NCI-H1694 treated with DMSO at 0.1 percent for 48 hours (cell line): ENCODE measurements around the gene KCNT1.

Experiments used
- DNase-seq: peaks from one replicate; lab custom pipeline; 2025; lab: John Stamatoyannopoulos, UW

The KCNT1 gene

DNA sequence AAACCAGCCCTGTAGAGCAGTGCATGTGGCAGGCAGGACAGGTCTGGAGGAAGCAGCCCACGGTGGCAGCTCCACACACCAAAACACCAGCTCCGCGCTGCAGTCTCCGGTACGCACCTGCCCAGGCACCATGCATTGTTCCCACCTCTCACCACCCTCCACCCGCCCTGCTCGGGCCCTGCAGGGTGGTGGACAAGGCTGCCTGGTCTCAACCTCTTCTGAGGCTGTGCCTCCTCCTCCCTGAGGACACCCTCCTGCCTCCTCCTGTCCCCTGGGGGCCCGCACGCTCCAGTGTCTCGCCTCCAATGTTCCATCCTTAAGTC, 96.2 kb downstream of the KCNT1 start:
- no peak for DNase-seq

DNA sequence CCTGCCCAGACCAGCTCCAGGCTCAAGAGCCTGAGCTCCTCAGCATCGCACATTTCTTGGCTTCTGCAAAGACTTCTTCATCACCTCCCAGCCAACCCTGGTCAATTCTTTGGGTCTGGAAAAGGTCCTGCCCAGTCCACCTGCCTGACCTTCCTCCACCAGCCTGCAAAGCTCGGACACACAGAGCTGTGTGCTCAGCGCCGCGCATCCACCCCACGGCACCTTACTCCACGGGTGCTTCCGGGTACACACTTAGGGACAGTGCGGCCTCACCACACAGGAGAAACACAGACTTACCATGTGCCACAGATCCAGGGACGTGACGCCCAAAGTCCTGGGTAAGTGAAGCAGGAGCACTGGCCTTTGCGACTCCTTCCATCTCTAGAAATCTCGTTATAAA, 97.3 kb downstream of the KCNT1 start:
- no peak for DNase-seq

DNA sequence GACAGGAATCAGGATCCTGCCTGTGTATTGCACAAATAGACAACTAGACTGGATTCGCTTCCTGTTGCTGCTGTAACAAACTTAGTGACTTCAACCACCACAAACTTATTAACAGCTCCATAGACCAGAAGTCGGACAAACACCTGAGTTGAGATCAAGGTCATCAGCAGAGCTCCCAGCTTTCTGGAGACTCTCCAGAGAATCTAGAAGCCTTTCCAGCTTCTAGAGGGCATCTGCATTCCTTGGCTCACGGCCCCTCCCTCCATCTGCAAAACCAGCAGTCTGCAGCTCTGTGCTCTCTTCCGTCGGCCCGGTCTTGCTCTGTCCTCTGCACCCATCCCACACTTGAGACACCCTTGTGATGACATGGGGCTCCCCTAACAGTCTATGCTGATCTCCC, 99.1 kb downstream of the KCNT1 start:
- peak; percentile 1 for DNase-seq

GRCh38 chr9:135802876-135803419, 101.0 kb downstream of the KCNT1 start:
- no peak for DNase-seq

DNA sequence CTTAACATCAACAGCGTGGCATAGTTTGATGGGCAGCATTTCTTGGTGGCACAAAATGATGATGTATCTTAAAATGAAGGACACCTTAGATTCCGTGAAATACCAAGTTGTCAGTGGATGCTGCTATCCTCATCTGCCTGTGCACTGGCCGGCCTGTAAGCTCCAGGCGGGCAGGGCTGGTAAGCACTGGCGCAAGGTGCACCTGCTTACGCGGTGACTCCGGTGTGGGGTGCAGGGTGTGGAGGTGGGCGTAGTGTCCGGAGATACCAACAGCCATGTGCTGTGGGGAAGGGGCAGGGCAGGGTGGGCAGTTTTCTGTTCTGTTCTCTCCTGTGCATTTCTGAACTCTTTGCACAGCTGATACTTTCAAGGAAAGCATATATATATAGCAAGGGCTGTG, 101.5 kb downstream of the KCNT1 start:
- no peak for DNase-seq

GRCh38 chr9:135804581-135805421, 102.8 kb downstream of the KCNT1 start:
- DNase-seq: no peak

- no peak for DNase-seq
Observed at GRCh38 chr9:135805422-135806022, 103.5 kb downstream of the KCNT1 start.

GRCh38 chr9:135809166-135809565, 107.2 kb downstream of the KCNT1 start:
- no peak for DNase-seq

- DNase-seq: no peak
Observed at GRCh38 chr9:135810806-135811575, 109.0 kb downstream of the KCNT1 start.

GRCh38 chr9:135811801-135812200, 109.8 kb downstream of the KCNT1 start:
- DNase-seq: peak; percentile 93

GRCh38 chr9:135812961-135813360, 111.0 kb downstream of the KCNT1 start:
- no peak for DNase-seq

- no peak for DNase-seq
Observed at GRCh38 chr9:135813671-135814290, 111.8 kb downstream of the KCNT1 start.

DNA sequence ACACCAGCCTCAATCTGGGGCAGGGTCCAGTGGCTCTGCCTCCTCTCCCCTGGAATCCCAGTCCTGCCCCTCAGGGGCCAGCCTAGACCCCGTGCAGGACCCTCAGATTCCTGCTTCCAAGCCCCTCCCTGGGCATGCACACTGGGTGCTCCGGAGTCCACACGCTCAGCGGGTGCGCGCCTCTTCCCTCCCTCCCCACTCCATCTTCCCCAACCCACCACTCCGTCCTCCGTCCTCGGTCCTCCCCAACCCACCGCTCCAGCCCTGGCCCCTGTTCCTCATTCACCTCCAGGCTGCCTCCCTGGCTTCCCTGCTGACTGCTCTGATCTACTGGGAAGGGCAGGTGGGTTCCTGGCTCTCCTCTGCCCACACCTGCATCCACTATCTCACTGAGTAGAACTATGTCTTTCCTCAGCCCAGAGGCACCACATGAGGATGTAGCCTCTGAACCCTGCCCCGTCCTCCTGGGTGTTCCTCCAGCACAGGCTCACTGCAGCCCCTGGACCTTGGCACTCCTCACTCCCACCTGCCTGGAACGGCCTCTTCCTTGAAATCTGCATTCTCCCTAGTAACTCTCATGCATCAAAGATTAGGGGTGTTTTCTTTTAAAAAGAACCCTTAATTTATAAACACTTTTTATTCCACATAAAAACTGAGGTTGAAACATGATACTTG, 112.6 kb downstream of the KCNT1 start:
- DNase-seq: no peak

- no peak for DNase-seq
Observed at GRCh38 chr9:135815413-135815812, 113.4 kb downstream of the KCNT1 start.

DNA sequence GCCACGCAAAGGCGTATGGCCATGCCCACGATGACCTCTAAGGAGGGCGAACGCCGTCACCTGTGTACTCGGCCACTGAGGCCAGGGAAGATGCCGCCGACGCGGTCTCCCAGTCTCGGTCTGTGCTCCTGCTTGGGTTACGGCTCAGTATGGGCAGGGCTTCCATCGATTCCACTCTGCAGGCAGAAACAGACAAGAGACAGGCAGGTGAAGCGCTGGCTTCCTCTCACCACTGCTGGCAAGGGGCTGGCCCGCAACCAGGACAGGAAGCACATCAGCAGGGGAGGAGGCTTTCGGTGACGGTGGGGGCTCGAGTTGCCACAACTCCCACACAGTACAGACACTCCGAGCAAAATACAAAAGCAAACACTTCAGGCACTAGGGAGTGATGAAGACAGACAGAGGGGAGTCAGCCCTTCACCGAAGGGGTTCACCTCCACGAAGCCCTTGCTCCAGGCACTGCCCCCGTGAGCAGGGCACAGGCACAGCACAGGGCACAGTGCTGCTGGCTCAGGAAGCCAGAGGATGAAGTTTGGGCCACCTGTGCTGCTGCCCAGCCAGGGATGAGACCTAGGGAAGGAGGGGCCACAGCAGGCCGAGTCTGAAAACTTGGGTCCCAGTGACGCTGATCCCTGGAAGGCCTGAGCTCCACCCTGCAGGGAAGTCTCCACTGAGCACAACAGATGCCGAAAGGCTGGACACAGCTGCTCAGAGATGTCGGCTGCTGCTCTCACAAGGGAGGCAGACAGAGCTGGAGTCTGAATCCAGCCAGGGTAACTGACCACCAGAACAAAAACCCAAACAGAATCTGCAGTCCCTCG, 114.1 kb downstream of the KCNT1 start:
- no peak for DNase-seq

DNA sequence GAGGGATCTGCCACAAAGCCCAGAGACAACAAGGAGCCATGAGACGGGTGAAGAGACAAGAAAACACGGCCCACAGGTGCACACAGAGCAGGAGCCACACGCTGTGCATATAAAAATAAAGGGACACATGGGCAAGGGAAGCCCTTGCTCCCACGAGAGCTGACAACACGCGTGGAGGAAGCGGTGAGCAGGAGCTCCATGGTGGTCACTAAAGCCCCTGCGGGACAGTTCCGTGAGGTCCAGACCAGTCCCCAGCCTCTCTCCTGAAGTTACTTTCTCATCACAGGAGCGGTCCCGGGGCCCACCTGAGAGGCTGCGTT, 114.6 kb downstream of the KCNT1 start:
- no peak for DNase-seq

- no peak for DNase-seq
Observed at GRCh38 chr9:135817951-135818717, 116.1 kb downstream of the KCNT1 start.

- DNase-seq: no peak
Observed at GRCh38 chr9:135818718-135819475, 116.9 kb downstream of the KCNT1 start.

DNA sequence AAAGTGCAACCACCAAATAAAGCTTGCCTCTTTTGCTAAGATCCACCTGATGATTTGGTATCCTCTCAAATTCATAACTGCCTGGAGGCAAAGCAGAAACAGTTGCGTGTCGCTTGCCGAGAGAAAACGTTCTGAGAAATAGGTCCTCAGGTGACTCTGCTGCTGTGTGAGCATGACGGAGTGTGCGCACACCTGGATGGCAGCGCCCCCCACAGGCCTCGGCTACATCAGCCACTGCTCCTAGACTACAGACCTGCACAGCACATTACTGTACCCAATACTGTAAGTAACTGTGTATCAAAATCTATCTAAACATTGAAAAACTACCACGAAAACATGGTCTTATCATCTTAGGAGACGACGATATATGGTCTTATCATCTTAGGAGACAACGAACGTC, 117.9 kb downstream of the KCNT1 start:
- no peak for DNase-seq

- DNase-seq: no peak
Observed at GRCh38 chr9:135820661-135821060, 118.7 kb downstream of the KCNT1 start.
